H9 (cell line): ENCODE data around the gene RAD51C. TPM values are rescaled to one million over a fixed set of nuclear protein-coding genes. Genes with fewer than 3 reads are reported as not detected.

ENCODE experiments used
- DNase-seq: peaks from one replicate; pipeline ENCODE4 v3.0.0-alpha.2; 2017
- H2AFZ ChIP-seq: one replicate; pipeline ENCODE4 v1.6.1; 2013; ENCODE audit warnings: mild to moderate bottlenecking, low read length, control low read depth, moderate library complexity
- H2AK5ac ChIP-seq: 2 replicates; pipeline ENCODE4 v1.6.1; 2013; ENCODE audit warnings: low read length, control low read depth, mixed read lengths; ENCODE audit not compliant: insufficient read length
- H2BK120ac ChIP-seq: one replicate; pipeline ENCODE4 v1.6.1; 2013; ENCODE audit warnings: low read depth, mild to moderate bottlenecking, low read length, control low read depth, inconsistent platforms; ENCODE audit not compliant: poor library complexity, severe bottlenecking
- H2BK12ac ChIP-seq: 2 replicates; pipeline ENCODE4 v1.6.1; 2013; ENCODE audit warnings: low read length, control low read depth, mixed read lengths, low read depth; ENCODE audit not compliant: insufficient read length
- H2BK15ac ChIP-seq: 2 replicates; pipeline ENCODE4 v1.6.1; 2013; ENCODE audit warnings: low read depth, low read length, control low read depth
- H2BK20ac ChIP-seq: one replicate; pipeline ENCODE4 v1.6.1; 2013; ENCODE audit warnings: low read depth, mild to moderate bottlenecking, low read length, control low read depth, inconsistent platforms; ENCODE audit not compliant: poor library complexity, severe bottlenecking
- H2BK5ac ChIP-seq: 2 replicates; pipeline ENCODE4 v1.6.1; 2013; ENCODE audit warnings: low read length, control low read depth, mixed read lengths; ENCODE audit not compliant: insufficient read length
- H3K14ac ChIP-seq: 2 replicates; pipeline ENCODE4 v1.6.1; 2013; ENCODE audit warnings: low read length, control low read depth; ENCODE audit not compliant: insufficient read depth
- H3K18ac ChIP-seq: 2 replicates; pipeline ENCODE4 v1.6.1; 2013; ENCODE audit warnings: low read depth, mild to moderate bottlenecking, mixed read lengths, low read length, control low read depth; ENCODE audit not compliant: insufficient read length
- H3K23ac ChIP-seq: 2 replicates; pipeline ENCODE4 v1.6.1; 2013; ENCODE audit warnings: low read length, control low read depth, mixed read lengths, low read depth; ENCODE audit not compliant: insufficient read length
- H3K23me2 ChIP-seq: 2 replicates; pipeline ENCODE4 v1.6.1; 2013; ENCODE audit warnings: low read depth, mild to moderate bottlenecking, mixed read lengths, low read length, control low read depth; ENCODE audit not compliant: insufficient read length, poor library complexity, severe bottlenecking
- H3K27ac ChIP-seq: 2 replicates; pipeline ENCODE4 v1.5.1; 2013; ENCODE audit warnings: low read length, control low read depth, mixed read lengths, low read depth; ENCODE audit not compliant: insufficient read length
- H3K27me3 ChIP-seq: 2 replicates; pipeline ENCODE4 v1.6.1; 2013; ENCODE audit warnings: low read length, control low read depth, inconsistent platforms; ENCODE audit not compliant: insufficient read depth
- H3K4ac ChIP-seq: 2 replicates; pipeline ENCODE4 v1.6.1; 2013; ENCODE audit warnings: low read depth, mild to moderate bottlenecking, control low read depth, inconsistent platforms, low read length, moderate library complexity
- H3K4me1 ChIP-seq: 2 replicates; pipeline ENCODE4 v1.6.1; 2013; ENCODE audit warnings: low read length, control low read depth, inconsistent platforms; ENCODE audit not compliant: insufficient read depth
- H3K4me2 ChIP-seq: 2 replicates; pipeline ENCODE4 v1.6.1; 2013; ENCODE audit warnings: low read length, control low read depth, mixed read lengths; ENCODE audit not compliant: insufficient read length, insufficient read depth
- H3K56ac ChIP-seq: 2 replicates; pipeline ENCODE4 v1.6.1; 2013; ENCODE audit warnings: low read depth, mild to moderate bottlenecking, mixed read lengths, low read length, control low read depth; ENCODE audit not compliant: insufficient read length
- H3K79me1 ChIP-seq: 2 replicates; pipeline ENCODE4 v1.6.1; 2013; ENCODE audit warnings: low read depth, mild to moderate bottlenecking, moderate library complexity, low read length, control low read depth, inconsistent platforms; ENCODE audit not compliant: insufficient read depth, poor library complexity, severe bottlenecking
- H3K79me2 ChIP-seq: 2 replicates; pipeline ENCODE4 v1.6.1; 2013; ENCODE audit warnings: low read length, control low read depth, inconsistent platforms; ENCODE audit not compliant: insufficient read depth
- H3K9ac ChIP-seq: 2 replicates; pipeline ENCODE4 v1.6.1; 2013; ENCODE audit warnings: low read length, control low read depth, mixed read lengths; ENCODE audit not compliant: insufficient read length; ENCODE audit errors: extremely low read depth
- H3K9me3 ChIP-seq: one replicate; pipeline ENCODE4 v1.6.1; 2013; ENCODE audit warnings: low read depth, low read length, inconsistent platforms; ENCODE audit not compliant: control insufficient read depth
- H3T11ph ChIP-seq: one replicate; pipeline ENCODE4 v1.6.1; 2013; ENCODE audit warnings: mild to moderate bottlenecking, low read length, control low read depth, inconsistent platforms
- H4K20me1 ChIP-seq: one replicate; pipeline ENCODE4 v1.6.1; 2013; ENCODE audit not compliant: control insufficient read depth, insufficient read length, insufficient read depth
- H4K5ac ChIP-seq: 2 replicates; pipeline ENCODE4 v1.6.1; 2013; ENCODE audit warnings: low read depth, mild to moderate bottlenecking, mixed read lengths, low read length, control low read depth; ENCODE audit not compliant: insufficient read length
- H4K8ac ChIP-seq: replicated peaks from 2 replicates; pipeline ENCODE4 v1.6.1; 2013; ENCODE audit warnings: low read length, control low read depth, mixed read lengths, low read depth; ENCODE audit not compliant: insufficient read length
- H4K91ac ChIP-seq: 2 replicates; pipeline ENCODE4 v1.6.1; 2013; ENCODE audit warnings: low read depth, mild to moderate bottlenecking, moderate library complexity, mixed read lengths, low read length, control low read depth; ENCODE audit not compliant: insufficient read length
- H3K27ac Mint-ChIP-seq, 3 experiments: 2 replicates in 2 of 3; 3 replicates in 1 of 3; pipeline ENCODE4 v1.8.0; 2020 to 2021; ENCODE audit warnings: mixed read lengths in 3 of 3, mild to moderate bottlenecking in 1 of 3, moderate library complexity in 1 of 3
- H3K27me3 Mint-ChIP-seq: 2 replicates; pipeline ENCODE4 v1.8.0; 2021; ENCODE audit warnings: low read depth, mild to moderate bottlenecking, moderate library complexity, mixed read lengths
- H3K36me3 Mint-ChIP-seq, 3 experiments: 2 replicates in 2 of 3; 3 replicates in 1 of 3; pipeline ENCODE4 v1.8.0; 2020 to 2021; ENCODE audit warnings: low read depth in 3 of 3, mixed read lengths in 3 of 3; ENCODE audit not compliant: insufficient read depth in 1 of 3
- H3K4me1 Mint-ChIP-seq, 2 experiments: 2 replicates each; pipeline ENCODE4 v1.8.0; 2020; ENCODE audit warnings: mixed read lengths in 2 of 2
- H3K4me3 Mint-ChIP-seq, 2 experiments: 2 replicates in 1 of 2; 3 replicates in 1 of 2; pipeline ENCODE4 v1.8.0; 2020 to 2021; ENCODE audit warnings: mild to moderate bottlenecking in 2 of 2, mixed read lengths in 2 of 2, moderate library complexity in 1 of 2
- H3K9me3 Mint-ChIP-seq, 2 experiments: 2 replicates in 1 of 2; 3 replicates in 1 of 2; pipeline ENCODE4 v1.8.0; 2020; ENCODE audit warnings: mild to moderate bottlenecking in 2 of 2, mixed read lengths in 2 of 2, moderate library complexity in 1 of 2
- CTCF ChIP-seq: fragments of 200-600 bp; sonication (generic); conservative IDR thresholded peaks from 3 replicates; pipeline ENCODE4 v1.8.0; 2021; ENCODE audit warnings: antibody characterized with exemption, mild to moderate bottlenecking
- WGBS: extraction: QIAGEN DNeasy Blood & Tissue Kit; methylation state at CpG from one replicate; pipeline ENCODE4 v1.1.7; 2013; ENCODE audit warnings: missing lambda C conversion rate, low lambda C conversion rate, mixed read lengths; ENCODE audit not compliant: insufficient read length; ENCODE audit errors: extremely low coverage; 5-methylcytosine and 5-hydroxymethylcytosine counted together
- total RNA-seq: library from RNA; stranded (reverse); gene quantifications from 2 replicates; pipeline ENCODE4 v1.2.1, GENCODE V29; 2021

Gene RAD51C
- total RNA-seq, 1 experiment from 2014 or later = 11.3 TPM

GRCh38 chr17:58779446-58779845 is 87.0 kb downstream of the RAD51C start:
- Histone ChIP-seq H2BK5ac (no peak overlapping the region), H3K56ac (no peak overlapping the region), H3K4me2 (no peak overlapping the region), H3K4me1 (no peaks in the 10 kb centered on the region), H4K91ac (no peak overlapping the region), H2BK20ac (no peak overlapping the region), H3K79me1 (no peaks in the 10 kb centered on the region), H4K8ac (no peak overlapping the region), H4K5ac (no peak overlapping the region), H3K14ac (no peak overlapping the region), H3T11ph (no peak overlapping the region), H3K27ac (no peak overlapping the region), H2BK120ac (no peak overlapping the region), H3K9ac (no peak overlapping the region), H2AFZ (no peak overlapping the region), H3K27me3 (no peaks in the 10 kb centered on the region), H3K9me3 (no peaks in the 10 kb centered on the region), H3K23ac (no peak overlapping the region), H3K23me2 (no peaks in the 10 kb centered on the region), H3K4ac (no peak overlapping the region), H2BK15ac (no peak overlapping the region), H4K20me1 (no peaks in the 10 kb centered on the region), H2AK5ac (no peak overlapping the region), H3K79me2 (no peaks in the 10 kb centered on the region), H3K18ac (no peak overlapping the region), H2BK12ac (no peak overlapping the region)
- TF ChIP-seq CTCF = no peak
- no CpG with 5 or more reads among the region's 1 CpG for WGBS
- Mint-ChIP-seq H3K4me3 (no peak overlapping the region), H3K27ac (no peak overlapping the region), H3K9me3 (no peaks in the 10 kb centered on the region), H3K36me3 (no peaks in the 10 kb centered on the region), H3K4me1 (no peaks in the 10 kb centered on the region), H3K27me3 (no peaks in the 10 kb centered on the region)
- no peak for DNase-seq
